ENCODE results near the gene CPNE7.
"Not testable (repeated sequence)": the region's sequence is repeated elsewhere in the genome, so short reads cannot be mapped to it uniquely, and the experiment has no call there.

The CPNE7 gene

GRCh38 chr16:89583895-89584644 is 8.5 kb downstream of the CPNE7 start:
- no peak for DNase-seq (ENCODE audit: low spot score)

GRCh38 chr16:89584768-89585549 is 9.4 kb downstream of the CPNE7 start:
- DNase-seq (ENCODE audit: low spot score), result no peak

- DNase-seq (ENCODE audit: low spot score), result no peak
Observed at GRCh38 chr16:89586218-89586617, 10.7 kb downstream of the CPNE7 start.

GRCh38 chr16:89586853-89587252 is 11.3 kb downstream of the CPNE7 start:
- DNase-seq (ENCODE audit: low spot score), result no peak

- not testable (repeated sequence) for DNase-seq (ENCODE audit: low spot score)
Observed at GRCh38 chr16:89587676-89588075, 12.1 kb downstream of the CPNE7 start.

GRCh38 chr16:89588413-89589109 is 13.0 kb downstream of the CPNE7 start:
- no peak for DNase-seq (ENCODE audit: low spot score)

- no peak for DNase-seq (ENCODE audit: low spot score)
Observed at GRCh38 chr16:89589241-89589926, 13.8 kb downstream of the CPNE7 start.

- DNase-seq (ENCODE audit: low spot score), result no peak
Observed at GRCh38 chr16:89593841-89594240, 18.3 kb downstream of the CPNE7 start.

- no peak for DNase-seq (ENCODE audit: low spot score)
Observed at GRCh38 chr16:89595330-89596060, 19.9 kb downstream of the CPNE7 start.

GRCh38 chr16:89596061-89596689 is 20.6 kb downstream of the CPNE7 start:
- DNase-seq (ENCODE audit: low spot score), result no peak

GRCh38 chr16:89596957-89597649 is 21.5 kb downstream of the CPNE7 start:
- DNase-seq (ENCODE audit: low spot score), result no peak

- DNase-seq (ENCODE audit: low spot score), result no peak
Observed at GRCh38 chr16:89598199-89598598, 22.6 kb downstream of the CPNE7 start.

GRCh38 chr16:89599451-89599858 is 23.9 kb downstream of the CPNE7 start:
- DNase-seq (ENCODE audit: low spot score), result no peak

GRCh38 chr16:89599902-89600301 is 24.3 kb downstream of the CPNE7 start:
- DNase-seq (ENCODE audit: low spot score), result no peak

- DNase-seq (ENCODE audit: low spot score), result no peak
Observed at GRCh38 chr16:89600427-89600826, 24.9 kb downstream of the CPNE7 start.

GRCh38 chr16:89600956-89601355 is 25.4 kb downstream of the CPNE7 start:
- no peak for DNase-seq (ENCODE audit: low spot score)

GRCh38 chr16:89601906-89602272 is 26.3 kb downstream of the CPNE7 start:
- DNase-seq (ENCODE audit: low spot score), result no peak

- DNase-seq (ENCODE audit: low spot score), result no peak
Observed at GRCh38 chr16:89602273-89602951, 26.9 kb downstream of the CPNE7 start.

- DNase-seq (ENCODE audit: low spot score), result no peak
Observed at GRCh38 chr16:89602952-89603590, 27.5 kb downstream of the CPNE7 start.
